ENCODE data around the gene PRKN.
"Not testable (repeated sequence)": the region's sequence is repeated elsewhere in the genome, so short reads cannot be mapped to it uniquely, and the experiment has no call there.

PRKN gene

DNA sequence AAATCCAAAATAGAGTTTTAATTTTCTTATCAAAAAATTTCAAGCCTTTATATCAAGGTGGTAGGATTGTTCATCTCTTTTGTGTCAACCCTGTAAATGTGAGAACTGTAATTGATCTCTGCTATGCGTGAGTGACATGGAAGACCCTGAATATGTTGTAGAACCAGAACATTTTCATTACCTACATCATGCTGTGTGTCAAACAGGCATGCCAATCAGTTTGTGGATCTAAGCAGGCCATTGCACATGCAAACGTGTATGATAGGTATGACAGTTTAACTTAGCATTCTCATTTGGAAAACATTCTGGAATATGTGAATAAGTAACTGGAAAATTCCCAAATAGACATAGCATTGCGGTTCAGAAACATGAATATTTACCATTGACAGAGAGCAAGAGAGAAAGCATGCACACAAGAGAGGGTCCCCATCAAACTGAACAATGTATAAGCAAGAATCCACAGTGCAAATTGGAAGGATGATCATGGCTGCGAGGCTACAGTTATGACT is 812.1 kb downstream of the PRKN start:
- Histone ChIP-seq H3K4me1 (ENCODE audit: insufficient read depth, low read length) (0 out of 2 replicates have a peak, but pooled peaks cover 3% of the 10 kb centered on the region), H3K9ac (ENCODE audit: low read depth, low read length) (no peak overlapping the region), H3K9me3 (ENCODE audit: control insufficient read depth, insufficient read depth, low read length) (no peaks in the 10 kb centered on the region), H3K36me3 (ENCODE audit: insufficient read depth, low read length) (no peaks in the 10 kb centered on the region)

DNA sequence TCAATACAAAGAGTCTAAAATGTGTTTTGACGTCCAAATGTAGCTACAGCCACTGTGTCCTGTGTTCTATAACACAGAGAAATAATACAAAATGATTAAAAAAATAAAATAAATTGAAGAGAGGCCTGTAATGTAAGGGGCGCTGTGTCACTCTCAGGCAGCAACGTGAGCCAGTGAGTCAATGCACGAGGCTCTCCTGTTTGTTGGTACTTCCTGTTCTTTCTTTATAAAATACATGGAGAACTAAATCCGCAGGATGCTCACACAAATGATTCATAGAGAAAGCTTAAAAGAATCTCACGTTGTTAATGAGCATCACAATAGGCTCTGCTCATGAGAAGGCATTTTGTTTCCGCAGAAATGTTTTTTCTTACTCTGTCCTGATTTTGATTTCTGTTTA is 818.7 kb downstream of the PRKN start:
- Histone ChIP-seq H3K9me3 (ENCODE audit: control insufficient read depth, insufficient read depth, low read length) (no peaks in the 10 kb centered on the region; the same call in 1 of the 2 replicates), H3K9ac (ENCODE audit: low read depth, low read length) (no peak overlapping the region), H3K36me3 (ENCODE audit: insufficient read depth, low read length) (no peaks in the 10 kb centered on the region), H3K4me1 (ENCODE audit: insufficient read depth, low read length) (peaks cover 9% of the 10 kb centered on the region; the same call in 1 of the 2 replicates)

DNA sequence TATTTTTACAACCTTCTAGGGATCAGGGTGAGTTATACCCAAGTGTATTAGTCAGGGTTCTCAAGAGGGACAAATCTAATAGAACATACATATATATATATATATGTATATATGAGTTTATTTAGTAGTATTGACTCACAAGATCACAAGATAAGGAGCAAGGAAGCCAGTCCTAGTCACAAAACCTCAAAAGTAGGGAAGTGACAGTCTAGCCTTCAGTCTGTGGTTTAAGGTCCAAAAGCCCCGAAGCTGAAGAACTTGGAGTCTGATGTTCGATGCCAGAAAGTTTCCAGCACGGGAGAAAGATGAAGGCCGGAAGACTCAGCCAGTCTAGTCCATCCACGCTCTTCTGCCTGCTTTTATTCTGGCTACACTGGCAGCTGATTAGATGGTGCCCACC is 821.0 kb downstream of the PRKN start:
- no peak overlapping the region for H3K9ac ChIP-seq (ENCODE audit: low read depth, low read length)
- H3K36me3 ChIP-seq (ENCODE audit: insufficient read depth, low read length), result no peaks in the 10 kb centered on the region
- peaks cover 15% of the 10 kb centered on the region; the same call in 1 of the 2 replicates for H3K4me1 ChIP-seq (ENCODE audit: insufficient read depth, low read length)
- no peaks in the 10 kb centered on the region; the same call in 1 of the 2 replicates for H3K9me3 ChIP-seq (ENCODE audit: control insufficient read depth, insufficient read depth, low read length)

DNA sequence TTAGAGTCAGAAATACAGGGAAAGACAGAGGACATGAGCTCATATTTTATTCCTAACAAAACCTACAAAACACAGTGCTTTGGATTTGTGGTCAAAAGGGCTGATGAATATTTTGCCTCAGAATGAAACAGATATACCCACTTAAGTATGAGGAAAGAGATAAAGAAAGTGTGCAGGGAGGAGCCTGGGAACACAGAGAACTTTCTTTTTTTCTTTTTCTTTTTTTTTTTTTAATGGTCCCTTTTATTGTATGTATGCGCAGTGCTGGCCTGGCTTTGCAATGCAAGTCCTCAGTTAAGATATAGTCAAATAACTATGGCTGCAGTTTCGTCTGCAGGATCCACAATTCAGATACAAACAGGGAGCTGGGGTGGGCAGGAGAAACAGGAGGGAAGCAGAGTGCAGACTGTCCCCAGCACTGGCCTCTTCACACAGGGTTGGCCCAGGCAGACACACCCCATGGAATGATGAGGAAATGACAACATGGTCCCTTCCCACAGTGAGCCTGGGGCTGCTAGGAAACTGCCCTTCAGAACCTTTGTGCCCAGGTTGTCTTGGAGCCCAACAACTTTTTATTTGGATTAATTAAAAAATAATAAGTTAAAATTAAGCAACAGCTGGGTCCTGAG is 823.9 kb downstream of the PRKN start:
- no peak overlapping the region for H3K9ac ChIP-seq (ENCODE audit: low read depth, low read length)
- H3K36me3 ChIP-seq (ENCODE audit: insufficient read depth, low read length), result no peaks in the 10 kb centered on the region
- peaks cover 9% of the 10 kb centered on the region; the same call in 1 of the 2 replicates for H3K4me1 ChIP-seq (ENCODE audit: insufficient read depth, low read length)
- H3K9me3 ChIP-seq (ENCODE audit: control insufficient read depth, insufficient read depth, low read length), result no peaks in the 10 kb centered on the region; the same call in 1 of the 2 replicates

DNA sequence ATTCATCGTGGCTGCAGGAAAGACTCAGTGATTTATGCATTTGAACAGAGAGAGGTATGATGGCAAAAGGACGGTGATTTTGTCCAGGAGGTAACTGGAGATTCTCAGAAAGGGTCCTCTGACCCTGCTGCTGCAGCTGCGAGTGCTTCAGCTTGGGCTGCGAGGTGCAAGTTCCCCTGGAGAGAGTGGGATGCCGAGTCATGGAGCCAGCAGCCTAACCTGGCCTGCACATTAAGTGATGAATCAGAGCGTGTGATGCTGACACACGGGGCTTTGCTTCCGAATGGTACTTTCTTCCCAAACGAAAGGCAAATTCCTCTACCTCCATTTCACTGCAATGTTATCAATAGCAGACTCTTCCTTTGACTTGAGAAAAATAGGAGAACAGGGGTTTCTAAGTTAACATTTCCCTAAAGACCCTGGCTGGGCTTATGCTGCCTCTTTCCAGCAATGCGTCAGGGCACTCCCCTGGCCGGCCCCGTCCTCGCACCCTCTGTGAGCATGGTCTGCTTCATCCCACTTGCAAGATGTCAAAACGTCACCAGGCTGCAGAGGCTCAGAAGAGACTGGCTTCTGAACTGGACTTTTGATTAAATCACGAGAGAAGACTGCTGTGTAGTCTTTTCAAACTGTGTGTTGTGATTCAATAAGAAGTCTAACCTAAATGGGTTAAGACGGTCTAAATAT is 825.7 kb downstream of the PRKN start:
- Histone ChIP-seq H3K9ac (ENCODE audit: low read depth, low read length) (no peak overlapping the region), H3K9me3 (ENCODE audit: control insufficient read depth, insufficient read depth, low read length) (no peaks in the 10 kb centered on the region), H3K36me3 (ENCODE audit: insufficient read depth, low read length) (no peaks in the 10 kb centered on the region), H3K4me1 (ENCODE audit: insufficient read depth, low read length) (0 out of 2 replicates have a peak, but pooled peaks cover 8% of the 10 kb centered on the region)

DNA sequence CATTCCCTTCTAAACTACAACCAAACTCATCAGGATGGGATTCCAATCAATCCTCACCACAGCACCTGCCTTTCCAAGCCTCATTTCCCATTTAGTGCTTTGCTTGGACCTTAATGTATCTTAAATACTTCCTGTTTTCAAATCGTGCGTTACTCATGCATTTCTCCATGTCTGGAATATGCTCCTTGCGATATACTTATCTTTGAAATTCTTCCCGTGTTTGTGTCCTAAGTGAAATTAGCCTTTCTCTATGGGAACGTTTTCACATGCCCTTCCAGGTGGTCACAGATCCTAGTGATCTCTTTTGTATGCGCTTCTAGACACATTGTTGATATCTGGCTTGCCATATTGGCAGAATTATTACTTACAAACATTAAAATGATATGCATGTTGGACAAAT is 833.1 kb downstream of the PRKN start:
- Histone ChIP-seq H3K4me1 (ENCODE audit: insufficient read depth, low read length) (peaks cover 10% of the 10 kb centered on the region), H3K36me3 (ENCODE audit: insufficient read depth, low read length) (no peaks in the 10 kb centered on the region), H3K9me3 (ENCODE audit: control insufficient read depth, insufficient read depth, low read length) (no peaks in the 10 kb centered on the region), H3K9ac (ENCODE audit: low read depth, low read length) (no peak overlapping the region)

DNA sequence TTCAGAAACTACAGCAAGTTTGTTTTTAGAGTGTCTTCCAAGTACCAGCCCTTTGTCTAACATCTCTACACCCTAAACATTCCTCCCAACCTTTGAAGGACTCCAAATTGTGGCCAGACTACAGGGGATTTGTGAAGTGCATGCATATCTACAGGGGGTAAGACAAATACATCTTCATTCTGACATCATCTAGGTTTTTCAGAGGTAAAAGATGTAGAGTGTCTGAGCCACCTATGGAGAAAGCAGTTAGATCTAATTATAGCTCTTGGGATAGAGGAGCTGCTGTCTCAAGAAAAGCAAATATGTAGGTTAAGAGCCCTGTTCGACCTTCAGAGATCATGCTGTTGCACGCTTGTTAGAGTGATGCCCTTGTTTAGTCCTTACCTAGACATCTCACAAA is 836.0 kb downstream of the PRKN start:
- H3K4me1 ChIP-seq (ENCODE audit: insufficient read depth, low read length), result peaks cover 10% of the 10 kb centered on the region
- peak overlapping the region; percentile 26; the same call in 1 of the 2 replicates for H3K9ac ChIP-seq (ENCODE audit: low read depth, low read length)
- H3K9me3 ChIP-seq (ENCODE audit: control insufficient read depth, insufficient read depth, low read length), result no peaks in the 10 kb centered on the region
- no peaks in the 10 kb centered on the region for H3K36me3 ChIP-seq (ENCODE audit: insufficient read depth, low read length)

DNA sequence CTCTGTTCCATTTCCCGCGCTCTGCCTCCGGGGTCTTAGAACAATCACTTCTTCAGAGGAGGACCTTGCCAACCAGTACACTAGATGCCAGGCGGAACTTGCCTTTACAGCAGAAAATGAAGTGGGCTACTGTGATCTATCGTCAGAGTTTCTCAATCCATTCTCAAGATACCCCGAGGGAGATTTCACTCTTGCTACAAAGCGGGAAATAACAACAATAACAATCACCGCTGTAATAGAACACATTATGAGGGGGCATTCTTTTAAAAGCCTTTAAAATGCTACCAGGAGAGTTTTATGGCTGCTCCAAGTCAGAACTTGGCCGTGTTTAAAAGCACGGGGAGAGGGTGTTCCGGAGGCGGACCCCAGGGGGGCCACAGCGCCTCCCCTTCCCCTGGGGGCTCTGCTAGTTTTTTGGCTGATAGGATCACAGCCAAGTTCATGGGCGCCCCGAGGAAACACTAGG is 836.7 kb downstream of the PRKN start:
- no peaks in the 10 kb centered on the region for H3K9me3 ChIP-seq (ENCODE audit: control insufficient read depth, insufficient read depth, low read length)
- peak overlapping the region; percentile 26; the same call in 1 of the 2 replicates for H3K9ac ChIP-seq (ENCODE audit: low read depth, low read length)
- H3K36me3 ChIP-seq (ENCODE audit: insufficient read depth, low read length), result no peaks in the 10 kb centered on the region
- peaks cover 10% of the 10 kb centered on the region for H3K4me1 ChIP-seq (ENCODE audit: insufficient read depth, low read length)

DNA sequence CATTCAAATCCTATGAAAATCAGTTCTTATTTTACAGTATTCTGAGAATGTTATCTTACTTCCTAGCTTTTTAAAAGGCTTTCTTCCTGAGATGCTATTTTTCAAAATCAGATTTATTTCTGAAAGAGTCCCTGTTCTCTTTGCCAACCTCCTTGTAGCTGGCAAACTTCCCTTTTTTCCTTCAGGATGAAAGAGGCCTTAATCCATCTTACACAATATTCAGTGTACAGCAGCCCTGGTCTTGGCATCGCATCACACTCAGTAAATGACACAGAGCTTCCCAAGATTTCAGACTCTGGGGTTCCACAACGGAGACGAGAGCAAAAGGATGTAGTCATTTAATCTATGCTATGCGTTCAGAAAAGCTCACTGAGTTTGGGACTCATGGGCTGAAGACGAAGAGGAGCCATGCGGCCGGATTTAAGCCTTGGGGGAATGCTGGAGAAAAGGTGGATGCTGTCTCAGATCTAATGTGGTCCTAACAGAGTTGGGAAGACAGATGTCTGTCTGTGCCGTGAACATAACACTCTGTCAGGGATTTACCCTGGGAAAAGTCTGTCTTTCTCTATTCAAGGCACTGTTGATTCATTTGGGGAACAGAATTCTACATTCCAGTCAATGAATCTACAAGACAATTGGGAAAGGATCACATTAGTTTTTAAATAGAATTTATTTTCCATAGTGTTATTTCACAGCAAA is 837.3 kb downstream of the PRKN start:
- no peaks in the 10 kb centered on the region for H3K9me3 ChIP-seq (ENCODE audit: control insufficient read depth, insufficient read depth, low read length)

DNA sequence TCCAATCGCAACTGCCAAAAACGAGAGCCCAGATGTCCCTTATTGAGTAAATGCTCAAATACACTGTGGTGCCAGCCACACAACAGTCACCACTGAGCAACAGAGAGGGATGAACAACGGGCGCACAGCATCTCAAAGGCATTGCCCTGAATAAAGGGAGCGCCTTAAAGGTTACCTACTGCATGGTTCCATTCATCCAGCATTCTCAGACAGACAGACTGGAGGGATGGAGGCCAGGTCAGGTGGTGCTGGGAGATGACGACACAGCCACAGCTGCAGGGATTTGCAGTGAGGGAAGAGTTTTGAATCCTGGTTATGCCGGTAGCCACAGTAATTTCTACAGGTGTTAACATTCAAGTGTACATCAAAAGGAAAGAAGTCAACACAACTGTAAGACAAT is 838.2 kb downstream of the PRKN start:
- Histone ChIP-seq H3K9ac (ENCODE audit: low read depth, low read length) (no peak overlapping the region), H3K9me3 (ENCODE audit: control insufficient read depth, insufficient read depth, low read length) (no peaks in the 10 kb centered on the region), H3K36me3 (ENCODE audit: insufficient read depth, low read length) (no peaks in the 10 kb centered on the region), H3K4me1 (ENCODE audit: insufficient read depth, low read length) (peaks cover 10% of the 10 kb centered on the region)

More for the DNA sequence above, 837.3 kb downstream of the PRKN start:
- peaks cover 10% of the 10 kb centered on the region for H3K4me1 ChIP-seq (ENCODE audit: insufficient read depth, low read length)
- no peaks in the 10 kb centered on the region for H3K36me3 ChIP-seq (ENCODE audit: insufficient read depth, low read length)
- H3K9ac ChIP-seq (ENCODE audit: low read depth, low read length), result peak overlapping the region; percentile 26; the same call in 1 of the 2 replicates

DNA sequence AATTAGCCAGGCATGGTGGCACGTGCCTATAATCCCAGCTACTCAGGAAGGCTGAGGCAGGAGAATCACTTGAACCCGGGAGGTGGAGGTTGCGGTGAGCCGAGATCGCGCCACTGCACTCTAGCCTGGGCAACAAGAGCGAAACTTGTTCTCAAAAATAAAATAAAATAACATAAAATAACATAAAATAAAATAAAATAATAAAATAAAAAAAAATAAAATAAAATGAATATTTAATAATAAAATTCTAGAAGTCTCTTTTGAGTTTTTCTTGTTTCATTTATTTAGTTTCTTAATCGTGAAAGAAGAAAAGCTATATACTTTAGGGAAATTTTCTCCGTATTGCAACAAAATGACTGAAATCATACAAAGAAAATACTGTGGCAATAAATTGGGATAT is 841.0 kb downstream of the PRKN start:
- H3K9me3 ChIP-seq (ENCODE audit: control insufficient read depth, insufficient read depth, low read length); H3K9ac ChIP-seq (ENCODE audit: low read depth, low read length); H3K36me3 ChIP-seq (ENCODE audit: insufficient read depth, low read length): not testable (repeated sequence)
- H3K4me1 ChIP-seq (ENCODE audit: insufficient read depth, low read length), result peaks cover 10% of the 10 kb centered on the region

DNA sequence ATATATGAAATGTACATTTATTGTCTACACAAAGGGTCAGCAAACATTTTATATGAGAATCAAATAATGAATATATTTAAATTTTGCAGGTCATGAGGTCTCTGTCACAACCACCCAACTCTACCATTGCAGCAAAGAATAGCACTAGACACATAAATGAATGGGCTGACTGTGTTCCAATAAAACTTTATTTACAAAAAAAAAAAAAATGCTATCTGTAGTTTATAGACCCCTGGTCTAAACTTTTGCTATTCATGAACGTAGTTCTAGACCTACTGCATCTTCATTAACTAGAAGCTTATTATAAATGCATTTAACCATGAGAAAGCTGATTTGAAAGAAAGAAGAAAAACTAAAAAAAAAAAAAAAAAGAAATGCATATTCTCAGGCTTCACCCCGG is 842.8 kb downstream of the PRKN start:
- Histone ChIP-seq H3K9ac (ENCODE audit: low read depth, low read length) (no peak overlapping the region), H3K9me3 (ENCODE audit: control insufficient read depth, insufficient read depth, low read length) (no peaks in the 10 kb centered on the region), H3K4me1 (ENCODE audit: insufficient read depth, low read length) (peaks cover under 1% of the 10 kb centered on the region), H3K36me3 (ENCODE audit: insufficient read depth, low read length) (no peaks in the 10 kb centered on the region)

DNA sequence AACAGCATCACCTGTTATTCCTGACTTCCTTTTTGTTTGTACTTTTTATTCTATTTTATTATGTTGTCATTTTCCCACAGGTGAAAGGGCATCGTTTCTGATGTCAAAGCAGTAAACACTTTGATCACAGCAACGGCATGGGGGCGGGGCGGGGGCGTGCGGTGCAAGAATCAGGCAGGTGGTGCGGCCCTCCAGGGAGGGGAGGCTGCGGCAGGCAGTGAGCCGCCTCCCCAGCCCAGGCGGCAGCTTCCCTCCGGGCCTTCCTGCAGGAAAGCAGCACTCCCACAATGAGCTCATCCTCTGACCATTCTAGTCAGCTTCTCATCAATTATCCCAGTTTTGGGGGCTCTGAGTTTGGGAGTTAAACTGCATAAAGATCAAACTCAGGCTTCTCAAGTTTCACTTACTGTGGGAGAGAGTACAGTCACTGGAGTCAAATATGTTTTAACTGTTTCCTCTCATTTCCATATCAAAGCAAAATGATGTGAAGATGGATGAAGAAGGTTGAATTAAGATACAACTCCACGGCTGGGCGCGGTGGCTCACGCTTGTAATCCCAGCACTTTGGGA is 845.3 kb downstream of the PRKN start:
- Histone ChIP-seq H3K4me1 (ENCODE audit: insufficient read depth, low read length) (no peaks in the 10 kb centered on the region; the same call in 1 of the 2 replicates), H3K9ac (ENCODE audit: low read depth, low read length) (no peak overlapping the region), H3K9me3 (ENCODE audit: control insufficient read depth, insufficient read depth, low read length) (no peaks in the 10 kb centered on the region), H3K36me3 (ENCODE audit: insufficient read depth, low read length) (no peaks in the 10 kb centered on the region)

DNA sequence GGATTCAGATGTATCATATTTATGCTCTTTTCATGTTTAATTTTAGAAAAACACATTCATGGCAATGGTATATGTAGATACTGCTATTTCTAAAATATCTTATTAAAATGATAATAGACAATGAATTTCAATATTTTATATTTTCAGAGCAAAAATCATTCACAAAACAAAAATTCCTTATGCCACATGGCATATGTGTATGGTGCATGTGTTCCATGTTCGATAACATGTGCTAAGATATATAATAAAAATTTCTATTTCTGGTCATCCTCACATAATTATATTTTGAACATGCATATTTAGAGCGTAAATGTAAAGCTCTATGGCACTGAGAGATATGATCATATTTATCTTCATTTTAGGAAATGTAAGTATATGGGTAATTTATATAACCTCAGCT is 847.5 kb downstream of the PRKN start:
- Histone ChIP-seq H3K4me1 (ENCODE audit: insufficient read depth, low read length) (no peaks in the 10 kb centered on the region; the same call in 1 of the 2 replicates), H3K36me3 (ENCODE audit: insufficient read depth, low read length) (no peaks in the 10 kb centered on the region), H3K9me3 (ENCODE audit: control insufficient read depth, insufficient read depth, low read length) (no peaks in the 10 kb centered on the region), H3K9ac (ENCODE audit: low read depth, low read length) (no peak overlapping the region)
